ENCODE measurements around the gene ESR1.

Gene ESR1

DNA sequence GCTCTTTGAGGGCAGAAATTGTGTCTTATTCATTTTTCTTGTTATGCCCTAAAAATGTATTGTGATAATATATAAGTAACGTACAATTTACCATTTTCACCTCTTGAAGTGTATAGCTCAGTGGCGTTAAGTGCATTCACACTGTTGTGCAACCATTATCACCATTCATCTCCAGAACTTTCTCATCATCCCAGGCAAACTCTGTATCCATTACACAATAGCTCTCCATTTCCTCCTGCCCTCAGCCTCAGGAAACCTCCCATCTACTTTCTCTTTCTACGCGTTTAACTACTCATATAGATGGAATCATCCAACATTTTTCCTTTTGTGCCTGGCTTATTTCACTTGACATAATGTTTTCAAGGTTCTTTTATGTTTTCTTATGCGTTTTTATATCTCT lies 184.6 kb downstream of the ESR1 start:
- no peak for TF ChIP-seq CTCF (IDR thresholded peaks at IDR 0.05; ENCODE audit: low read depth, low read length)
- H3K4me3 ChIP-seq (ENCODE audit: low read depth, low read length) = no peak overlapping the region
- DNase-seq (ENCODE audit: low read depth, low spot score) = no peak
- in situ Hi-C loops (cut with HindIII; ENCODE audit: low sequenced_read_pairs) = no loop called here

DNA sequence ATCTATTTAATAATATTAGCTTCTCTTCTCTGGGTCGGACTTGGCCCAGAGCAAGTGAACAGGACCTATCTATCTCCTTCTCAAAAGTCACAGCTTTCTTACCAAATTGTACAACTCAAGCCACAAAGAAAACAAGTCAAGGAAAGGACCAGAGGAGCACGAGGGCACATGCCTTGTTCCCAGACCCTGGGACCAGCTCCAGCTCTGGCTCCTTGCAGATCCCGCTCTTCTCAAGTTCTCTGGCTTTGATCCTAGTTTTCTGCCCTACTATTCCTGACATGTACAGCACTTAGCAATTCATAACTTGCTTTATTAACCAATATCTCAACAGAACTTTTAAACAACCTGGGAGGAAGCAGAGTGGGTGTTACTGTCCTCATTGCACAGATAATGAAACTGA lies 185.9 kb downstream of the ESR1 start:
- TF ChIP-seq CTCF (IDR thresholded peaks at IDR 0.05; ENCODE audit: low read depth, low read length) = no peak
- H3K4me3 ChIP-seq (ENCODE audit: low read depth, low read length) = no peak overlapping the region
- DNase-seq (ENCODE audit: low read depth, low spot score) = no peak
- in situ Hi-C loops (cut with HindIII; ENCODE audit: low sequenced_read_pairs) = no loop called here

GRCh38 chr6:151998784-151999183 lies 191.3 kb downstream of the ESR1 start:
- DNase-seq (ENCODE audit: low read depth, low spot score) = no peak
- in situ Hi-C loops (cut with HindIII; ENCODE audit: low sequenced_read_pairs) = no loop called here
- no peak for TF ChIP-seq CTCF (IDR thresholded peaks at IDR 0.05; ENCODE audit: low read depth, low read length)
- H3K4me3 ChIP-seq (ENCODE audit: low read depth, low read length) = no peak overlapping the region

GRCh38 chr6:151999194-151999593 lies 191.7 kb downstream of the ESR1 start:
- in situ Hi-C loops (cut with HindIII; ENCODE audit: low sequenced_read_pairs) = no loop called here

DNA sequence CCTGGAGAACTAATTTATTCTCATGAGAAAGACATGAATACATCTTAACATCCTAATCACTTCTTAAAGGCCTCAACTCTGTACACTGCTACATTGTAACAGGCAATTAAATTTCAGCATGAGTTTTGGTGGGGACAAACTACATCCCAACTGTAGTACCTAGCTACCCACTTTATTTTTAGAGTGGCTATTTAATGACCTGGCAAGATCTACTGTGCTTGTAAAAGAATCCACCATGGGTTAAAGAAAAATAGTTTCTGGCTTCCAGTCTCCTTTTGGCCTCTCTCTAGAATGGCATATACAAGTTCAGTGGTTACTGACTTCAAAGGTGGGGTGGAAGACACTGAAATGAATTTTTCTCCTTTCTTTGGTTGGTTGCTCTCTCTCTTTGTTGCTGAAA lies 193.9 kb downstream of the ESR1 start:
- no peak overlapping the region for H3K4me3 ChIP-seq (ENCODE audit: low read depth, low read length)
- DNase-seq (ENCODE audit: low read depth, low spot score) = no peak
- no peak for TF ChIP-seq CTCF (IDR thresholded peaks at IDR 0.05; ENCODE audit: low read depth, low read length)
- in situ Hi-C loops (cut with HindIII; ENCODE audit: low sequenced_read_pairs) = no loop called here

More at GRCh38 chr6:151999194-151999593, 191.7 kb downstream of the ESR1 start:
- DNase-seq (ENCODE audit: low read depth, low spot score) = peak; percentile 5
- no peak overlapping the region for H3K4me3 ChIP-seq (ENCODE audit: low read depth, low read length)
- TF ChIP-seq CTCF (IDR thresholded peaks at IDR 0.05; ENCODE audit: low read depth, low read length) = no peak

DNA sequence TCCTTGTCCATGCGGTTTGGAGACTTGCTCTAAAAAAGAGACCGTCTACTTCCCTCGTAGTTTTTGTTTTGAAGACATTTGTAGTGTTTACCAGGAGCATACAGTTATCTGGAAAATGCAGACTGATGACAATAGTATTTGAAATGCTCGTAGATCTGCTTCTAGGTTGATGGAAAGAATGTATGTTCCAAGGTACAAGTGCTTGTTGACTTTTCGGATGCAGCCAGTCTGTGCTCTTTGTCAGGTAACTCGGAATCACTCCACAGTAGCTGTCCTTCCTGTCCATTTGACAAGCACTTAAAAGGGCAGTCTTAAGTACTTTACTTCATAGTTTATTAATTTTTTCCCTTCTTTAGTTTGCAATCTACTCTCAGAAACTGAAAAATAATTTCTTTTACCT lies 194.8 kb downstream of the ESR1 start:
- no peak for TF ChIP-seq CTCF (IDR thresholded peaks at IDR 0.05; ENCODE audit: low read depth, low read length)
- DNase-seq (ENCODE audit: low read depth, low spot score) = no peak
- no peak overlapping the region for H3K4me3 ChIP-seq (ENCODE audit: low read depth, low read length)
- in situ Hi-C loops (cut with HindIII; ENCODE audit: low sequenced_read_pairs) = no loop called here

DNA sequence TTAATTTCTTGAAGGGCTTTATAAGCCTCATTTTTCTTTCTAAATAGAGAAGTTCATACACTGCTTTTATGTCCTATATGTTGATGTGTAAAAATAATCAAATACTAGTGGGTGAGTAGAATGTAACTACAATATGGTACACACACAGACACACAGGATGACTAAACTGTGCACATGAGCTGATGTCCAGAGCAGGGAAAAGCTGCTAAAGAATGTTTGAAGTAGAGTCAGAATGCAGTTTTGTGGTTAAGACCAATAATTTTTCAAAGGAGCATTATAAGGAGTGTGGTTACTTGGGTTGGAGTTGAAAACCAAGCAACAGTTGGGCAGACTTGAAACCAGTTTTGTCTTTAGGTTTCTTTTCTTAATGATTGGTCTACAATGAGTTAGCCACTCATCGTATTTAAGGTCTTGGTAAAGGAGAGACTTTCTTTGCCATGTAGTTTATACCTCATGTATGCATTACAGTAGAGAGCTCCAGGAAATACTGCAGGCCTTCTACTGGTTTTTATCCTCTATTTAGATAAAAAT lies 196.6 kb downstream of the ESR1 start:
- in situ Hi-C loops (cut with HindIII; ENCODE audit: low sequenced_read_pairs) = no loop called here
- H3K4me3 ChIP-seq (ENCODE audit: low read depth, low read length) = no peak overlapping the region
- TF ChIP-seq CTCF (IDR thresholded peaks at IDR 0.05; ENCODE audit: low read depth, low read length) = no peak
- peak; percentile 65 for DNase-seq (ENCODE audit: low read depth, low spot score)

All from astrocyte of the spinal cord (primary cell).